GM18858 (cell line): Measurements from ENCODE around the gene PRKACA.

Experiments
- ATAC-seq: cut with Tn5 transposase; IDR thresholded peaks from one replicate; pipeline ENCODE4 v1.9.1; 2021; ENCODE audit not compliant: unreplicated experiment

PRKACA gene

GRCh38 chr19:14118165-14119051 is 846 bp upstream of the PRKACA start:
- ATAC-seq, result peak; percentile 24

- no peak for ATAC-seq
Measured at GRCh38 chr19:14116918-14117578, 514 bp downstream of the PRKACA start.

DNA sequence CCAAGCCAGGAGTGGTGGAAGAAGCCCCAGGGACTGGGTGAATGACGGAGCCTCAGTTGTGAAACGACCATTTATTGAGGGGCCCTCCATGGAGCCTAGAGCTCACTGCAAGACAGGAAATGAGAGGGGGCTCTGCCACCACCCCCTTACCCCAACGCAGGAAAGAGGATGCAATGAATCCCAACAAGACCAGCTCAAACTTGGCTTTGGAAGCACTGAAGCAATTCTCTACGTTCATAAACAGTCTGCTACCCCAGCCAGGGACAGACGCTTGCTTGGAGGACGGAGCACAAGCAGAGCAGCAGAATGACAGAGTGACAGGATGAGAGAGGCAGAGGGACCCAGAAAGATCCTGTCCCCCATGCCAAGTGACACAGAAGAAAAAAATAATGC is 1.0 kb downstream of the PRKACA start:
- ATAC-seq, result no peak

DNA sequence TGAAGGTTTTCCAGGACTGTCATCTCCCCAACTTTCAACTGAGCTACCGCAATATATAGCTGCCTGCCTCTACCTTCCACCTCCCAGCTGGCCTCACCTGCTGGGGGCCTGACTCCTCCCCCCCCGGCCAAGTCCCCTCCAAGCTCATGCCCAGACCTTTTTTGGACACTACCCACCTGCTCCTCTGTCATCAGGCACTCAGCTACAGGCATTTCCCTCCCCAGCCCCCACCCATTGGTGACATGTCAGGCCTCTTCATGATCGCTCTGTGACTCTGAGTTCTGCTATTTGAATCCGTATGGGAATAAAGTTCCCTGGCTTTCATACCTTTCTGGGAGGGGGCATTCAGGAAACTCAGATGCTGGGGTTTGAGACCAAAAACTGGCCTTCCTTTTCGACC is 1.8 kb downstream of the PRKACA start:
- no peak for ATAC-seq

DNA sequence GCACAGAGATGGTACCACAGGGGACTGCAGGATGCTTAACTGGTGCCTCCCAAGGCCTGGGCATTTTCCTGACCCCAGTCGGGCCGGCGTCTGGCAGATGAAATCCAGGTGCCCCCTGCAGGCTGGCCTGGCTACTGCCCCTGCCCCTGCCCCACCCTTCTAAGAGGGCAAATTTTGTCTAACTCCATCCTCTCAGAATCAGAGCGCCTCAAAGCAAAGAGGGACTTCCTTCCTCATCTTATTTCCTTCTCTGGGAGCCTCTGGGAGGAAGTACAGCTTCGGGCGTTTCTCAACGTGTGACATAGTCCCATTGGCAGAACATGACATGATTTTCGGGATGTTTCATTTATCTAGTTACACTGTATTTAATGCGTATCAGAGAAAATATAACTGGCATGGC is 2.7 kb downstream of the PRKACA start:
- ATAC-seq, result no peak

- no peak for ATAC-seq
Measured at GRCh38 chr19:14114439-14114838, 3.1 kb downstream of the PRKACA start.

- no peak for ATAC-seq
Measured at GRCh38 chr19:14113762-14114414, 3.7 kb downstream of the PRKACA start.

GRCh38 chr19:14112809-14113385 is 4.7 kb downstream of the PRKACA start:
- ATAC-seq, result no peak

GRCh38 chr19:14112051-14112808 is 5.3 kb downstream of the PRKACA start:
- ATAC-seq, result no peak

DNA sequence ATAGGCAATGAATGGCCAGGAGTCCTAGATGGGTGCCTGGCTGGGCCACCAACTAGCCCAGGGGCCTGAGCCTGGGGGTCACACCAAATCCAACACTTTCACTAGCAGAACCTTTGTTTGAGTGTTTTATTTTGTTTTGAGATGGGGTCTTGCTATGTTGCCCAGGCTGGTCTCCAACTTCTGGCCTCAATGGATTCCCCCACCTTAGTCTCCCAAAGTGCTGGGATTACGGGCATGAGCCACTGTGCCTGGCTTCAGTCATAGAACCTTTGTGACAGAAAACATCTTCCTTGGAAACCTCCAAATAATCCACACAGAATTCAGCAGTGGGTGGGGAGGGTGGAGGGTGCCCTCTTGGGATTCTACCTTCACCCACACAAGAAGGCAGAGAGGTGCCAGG is 6.1 kb downstream of the PRKACA start:
- no peak for ATAC-seq

GRCh38 chr19:14110650-14111049 is 6.9 kb downstream of the PRKACA start:
- ATAC-seq, result no peak

DNA sequence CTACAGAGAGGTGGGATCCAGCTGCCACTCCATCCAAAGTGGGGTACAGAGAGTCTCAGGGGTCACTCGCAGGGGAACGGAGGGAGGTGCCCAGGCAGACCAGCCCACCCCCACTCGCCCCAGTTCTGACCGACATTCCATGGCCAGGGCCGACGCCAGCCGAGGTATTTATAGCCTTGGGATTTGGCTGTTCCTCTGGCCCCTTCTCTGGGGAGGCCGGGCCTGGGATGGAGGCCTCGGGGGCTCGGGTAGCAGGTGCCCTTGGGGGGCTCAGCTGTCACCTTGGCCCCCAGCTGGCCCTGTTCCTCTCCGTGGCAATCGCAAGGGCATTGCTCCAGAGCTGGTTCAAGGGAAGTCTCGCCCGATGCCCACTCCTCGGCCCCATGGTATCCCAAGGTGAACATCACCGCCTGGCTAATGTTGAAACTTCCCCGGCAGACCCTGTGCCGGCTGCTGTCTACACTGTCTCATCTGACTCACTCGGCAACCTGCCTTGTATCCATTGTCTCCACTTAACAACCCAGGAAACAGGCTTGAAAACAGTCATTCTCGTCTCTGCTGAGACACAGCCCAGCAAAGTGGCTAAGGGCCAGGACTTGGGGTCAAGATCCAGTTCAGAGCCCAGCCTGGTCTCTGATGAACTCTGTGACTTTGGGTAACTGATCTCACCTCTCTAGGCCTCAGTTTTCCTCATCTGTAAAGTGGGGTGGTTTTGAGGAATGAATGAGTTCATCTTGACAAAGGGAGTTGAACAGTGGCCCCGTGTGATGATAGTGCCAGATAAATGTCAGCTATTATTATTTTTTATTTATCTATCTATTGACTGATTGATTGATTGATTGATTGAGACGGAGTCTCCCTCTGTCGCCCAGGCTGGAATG is 9.7 kb downstream of the PRKACA start:
- ATAC-seq, result no peak

DNA sequence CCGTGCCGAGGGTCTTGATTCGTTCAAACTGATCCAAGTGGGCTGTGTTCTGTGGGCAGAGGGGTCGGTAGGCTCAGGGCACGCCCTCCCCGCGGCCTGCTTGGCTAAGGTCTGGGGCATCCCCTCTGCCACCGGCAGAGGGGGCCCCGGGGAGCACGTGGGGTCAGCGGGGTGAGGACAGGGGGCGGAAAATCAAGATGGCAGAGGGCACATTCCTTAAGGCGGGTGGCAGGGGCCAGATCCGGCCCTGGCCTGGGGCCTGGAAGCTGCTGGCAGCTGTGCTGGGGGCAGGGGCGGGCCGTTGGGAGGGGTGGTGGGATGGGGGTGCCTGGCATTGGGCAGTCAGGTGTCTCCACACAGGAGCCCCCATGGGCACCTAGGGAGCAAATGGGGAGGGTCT is 10.7 kb downstream of the PRKACA start:
- ATAC-seq, result no peak

GRCh38 chr19:14105680-14106079 is 11.9 kb downstream of the PRKACA start:
- ATAC-seq, result no peak

DNA sequence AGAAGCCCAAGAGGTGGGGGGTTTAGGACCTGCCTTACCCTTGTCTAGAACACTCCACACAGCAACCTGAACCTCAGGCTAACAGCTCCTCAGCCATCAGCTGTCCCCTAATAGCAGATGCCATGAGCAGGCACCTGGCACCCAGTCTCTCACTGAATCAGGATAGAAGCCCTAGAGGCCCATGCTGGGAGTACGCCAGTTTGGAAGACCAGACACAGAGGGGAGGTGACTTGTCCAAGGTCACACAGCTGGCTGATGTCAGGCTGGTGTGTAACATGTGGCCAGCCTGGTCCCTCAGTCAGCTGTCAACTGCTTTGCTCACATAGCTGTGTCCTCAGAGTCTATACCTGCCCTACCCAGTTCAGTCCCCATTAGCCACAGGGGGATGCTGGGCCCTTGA is 14.3 kb downstream of the PRKACA start:
- ATAC-seq, result no peak

DNA sequence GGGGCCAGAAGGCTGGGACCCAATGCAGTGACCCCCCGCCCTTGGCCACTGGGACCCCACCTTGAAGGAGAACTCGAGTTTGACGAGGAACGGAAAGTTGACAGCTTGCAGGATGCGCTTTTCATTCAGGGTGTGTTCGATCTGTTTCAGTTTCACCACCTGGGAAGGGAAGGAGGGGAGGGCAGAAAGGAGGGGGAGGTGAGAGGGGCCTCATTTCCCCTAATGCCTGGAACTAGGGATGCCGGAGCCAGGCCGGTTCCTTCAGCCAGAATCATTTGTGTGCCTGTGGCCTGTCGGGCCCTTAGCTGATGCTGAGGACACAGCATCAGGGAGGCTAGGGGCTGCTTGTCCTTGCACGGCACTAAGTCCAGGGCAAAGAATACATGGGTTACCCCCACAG is 14.8 kb downstream of the PRKACA start:
- ATAC-seq, result no peak

- no peak for ATAC-seq
Measured at GRCh38 chr19:14102102-14102696, 15.4 kb downstream of the PRKACA start.

GRCh38 chr19:14101003-14101545 is 16.5 kb downstream of the PRKACA start:
- ATAC-seq, result no peak

DNA sequence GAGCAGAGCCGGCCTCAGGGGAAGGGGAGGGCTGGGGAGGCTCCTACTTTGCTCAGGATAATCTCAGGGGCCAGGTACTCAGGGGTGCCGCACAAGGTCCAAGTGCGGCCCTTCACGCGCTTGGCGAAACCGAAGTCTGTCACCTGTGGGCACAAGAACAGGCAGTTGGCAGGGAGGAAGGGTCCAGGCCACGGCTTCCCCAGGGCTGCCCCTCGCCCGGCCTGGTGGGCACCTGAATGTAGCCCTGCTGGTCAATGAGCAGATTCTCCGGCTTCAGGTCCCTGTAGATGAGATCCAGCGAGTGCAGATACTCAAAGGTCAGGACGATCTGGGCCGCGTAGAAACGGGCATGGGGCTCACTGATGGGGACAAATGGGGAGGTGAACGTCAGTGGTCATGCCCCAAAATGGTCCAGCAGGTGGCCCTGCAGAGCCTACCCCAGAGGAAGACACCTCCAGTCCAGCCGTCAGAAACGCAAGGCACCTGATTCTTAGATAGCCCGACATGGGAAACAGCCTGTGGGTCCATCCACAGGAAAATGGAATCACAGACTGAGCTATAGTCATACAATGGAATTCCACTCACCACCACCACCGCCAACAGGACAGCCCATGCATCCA is 19.9 kb downstream of the PRKACA start:
- no peak for ATAC-seq
